ENCODE measurements around the gene EHD1. TPM values are rescaled to one million over a fixed set of nuclear protein-coding genes. Genes with fewer than 3 reads are reported as not detected.

Gene EHD1
- total and polyA plus RNA-seq, 2 of the 4 experiments (the other 2 are of a cell fraction): 107 to 209 TPM

GRCh38 chr11:64877390-64878222 is 815 bp downstream of the EHD1 start:
- Histone ChIP-seq H3K4me2 (ENCODE audit: low read depth, low read length) (peak overlapping the region; percentile 90), H4K8ac (ENCODE audit: low read depth in 2 of 2, low read length in 2 of 2) (peak overlapping the region; percentile 28 to 74; a peak in 3 of 4 replicates), H2BK120ac (ENCODE audit: low read depth, low read length) (peak overlapping the region; percentile 61), H3K79me1 (ENCODE audit: low read depth in 1 of 2, low read length in 2 of 2) (peaks cover 6 to 49% of the 10 kb centered on the region in 2 experiments; a peak in 3 of 4 replicates), H2AK5ac (ENCODE audit: low read depth, low read length) (peak overlapping the region; percentile 96), H3K56ac (ENCODE audit: extremely low read depth, insufficient read depth, low read length) (peak overlapping the region; percentile 88), H3K9ac (ENCODE audit: low read depth, low read length) (peak overlapping the region; percentile 94), H2AK9ac (replicated peaks; ENCODE audit: low read depth, low read length, poor library complexity) (peak overlapping the region; percentile 99), H3K4me1 (ENCODE audit: control insufficient read depth, insufficient read depth, low read length) (peaks cover 15% of the 10 kb centered on the region), H3K27me3 (ENCODE audit: control insufficient read depth, insufficient read depth, low read length) (no peaks in the 10 kb centered on the region), H3K9me3 (ENCODE audit: control insufficient read depth, insufficient read depth, low read length) (no peaks in the 10 kb centered on the region), H2BK5ac (ENCODE audit: low read depth, low read length, poor library complexity, severe bottlenecking) (peak overlapping the region; percentile 90), H3K4ac (ENCODE audit: low read depth, low read length) (peak overlapping the region; percentile 96), H2AFZ (replicated peaks; ENCODE audit: low read length, poor library complexity) (peak overlapping the region; percentile 93), H3K9me1 (ENCODE audit: insufficient read depth, low read length) (peaks cover 19% of the 10 kb centered on the region), H3K4me3 (ENCODE audit: insufficient read depth, low read depth, low read length) (peak overlapping the region; percentile 95), H3K23ac (ENCODE audit: low read depth, low read length) (peak overlapping the region; percentile 93), H2BK15ac (ENCODE audit: low read depth, low read length) (peak overlapping the region; percentile 24; the same call in 1 of the 3 replicates), H3K14ac (replicated peaks; ENCODE audit: low read depth, low read length) (peak overlapping the region; percentile 95), H3K18ac (ENCODE audit: low read depth, low read length) (peak overlapping the region; percentile 63), H2BK20ac (ENCODE audit: low read depth, low read length) (peak overlapping the region; percentile 49; the same call in 1 of the 2 replicates), H4K91ac (ENCODE audit: insufficient read depth, low read depth, low read length) (peak overlapping the region; percentile 87), H3K36me3 (ENCODE audit: control insufficient read depth, insufficient read depth, low read length) (peaks cover 23% of the 10 kb centered on the region), H4K5ac (ENCODE audit: low read depth, low read length) (peak overlapping the region; percentile 60; the same call in 1 of the 2 replicates), H3K27ac (ENCODE audit: insufficient read depth, low read length) (peak overlapping the region; percentile 84), H4K20me1 (ENCODE audit: insufficient read depth, low read length) (peaks cover 47% of the 10 kb centered on the region)
- no peak for DNase-seq
- WGBS, 2 experiments (ENCODE audit: extremely low coverage in 2 of 2, insufficient read length in 1 of 2): 1% methylated on average over 17 of the region's 41 CpGs; no CpG with 5 or more reads in 1 of the 2 experiments
- ChIA-PET POLR2A (ENCODE audit: unreplicated experiment) (interaction anchor here (0.6 to 1.5 kb wide), 4 partner anchors 9 to 75 kb away, joined by 3 to 6 read pairs (median 4); partner anchors contain the start of gene MAP4K2), CTCF (interaction anchor here (0.7 to 2.7 kb wide), 5 partner anchors 9 to 31 kb away, joined by 3 to 12 read pairs (median 4); no protein-coding TSS in a partner anchor)
- no TSS peak for BruUV-seq (replicated peaks)
- TF ChIP-seq MXI1 (IDR thresholded peaks at IDR 0.05; ENCODE audit: borderline replicate concordance, low read depth, low read length) (0 out of 2 replicates have a peak, but pooled peaks have one; percentile 31), RCOR1 (IDR thresholded peaks at IDR 0.05; ENCODE audit: insufficient replicate concordance, low read length) (no peak)
- in situ Hi-C loops (cut with MboI; ENCODE audit: low sequenced_read_pairs) (no loop called here), dilution Hi-C loops (cut with HindIII; ENCODE audit: low sequenced_read_pairs, unreplicated experiment) (no loop called here), intact Hi-C loops (cut with micrococcal nuclease) (loop anchor here (1.0 to 2.0 kb wide), 3 partner anchors 7 to 30 kb away; no protein-coding TSS in a partner anchor)
- ATAC-seq (ENCODE audit: low read depth): peak; percentile 1

Data from IMR-90 (cell line).